ENCODE measurements around the gene MAP3K7. TPM values are rescaled to one million over a fixed set of nuclear protein-coding genes. Genes with fewer than 3 reads are reported as not detected.

Gene MAP3K7
- 36.1 and 51.4 TPM in 2 replicates for total RNA-seq

GRCh38 chr6:90586836-90587638 is at the start of gene MAP3K7:
Gene MAP3K7 (minus strand): TSS chr6:90587072. CDS start chr6:90586883, 189 bp downstream.
- DNase-seq (ENCODE audit: low read depth), result peak; percentile 98
- peak within 1 kb of the TSS; percentile 96 for H3K4me3 ChIP-seq (ENCODE audit: low read depth, low read length)
- TF ChIP-seq CTCF (IDR thresholded peaks at IDR 0.05; ENCODE audit: insufficient read depth, low read depth, low read length), result no peak

DNA sequence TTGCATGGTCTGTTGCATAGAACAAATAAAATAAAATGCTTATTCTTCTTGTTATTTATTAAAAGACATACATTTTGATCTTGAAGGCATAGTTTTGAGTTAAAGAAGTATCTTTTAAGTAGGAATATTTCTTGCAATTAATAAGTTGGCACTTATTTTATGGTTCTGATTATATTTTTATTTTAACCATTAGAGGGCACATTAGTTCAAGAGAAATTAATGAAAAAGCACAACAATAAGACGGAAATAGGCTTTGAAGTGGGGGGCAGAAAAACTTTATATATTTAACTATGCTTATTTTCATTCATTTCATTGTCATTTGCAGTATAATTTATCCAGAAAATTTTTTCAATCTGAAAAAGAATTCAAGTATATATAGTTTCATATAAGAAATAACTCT is 44.2 kb upstream of the MAP3K7 start:
- H3K4me3 ChIP-seq (ENCODE audit: low read depth, low read length), result no peak overlapping the region
- DNase-seq (ENCODE audit: low read depth), result no peak
- TF ChIP-seq CTCF (IDR thresholded peaks at IDR 0.05; ENCODE audit: insufficient read depth, low read depth, low read length), result no peak

DNA sequence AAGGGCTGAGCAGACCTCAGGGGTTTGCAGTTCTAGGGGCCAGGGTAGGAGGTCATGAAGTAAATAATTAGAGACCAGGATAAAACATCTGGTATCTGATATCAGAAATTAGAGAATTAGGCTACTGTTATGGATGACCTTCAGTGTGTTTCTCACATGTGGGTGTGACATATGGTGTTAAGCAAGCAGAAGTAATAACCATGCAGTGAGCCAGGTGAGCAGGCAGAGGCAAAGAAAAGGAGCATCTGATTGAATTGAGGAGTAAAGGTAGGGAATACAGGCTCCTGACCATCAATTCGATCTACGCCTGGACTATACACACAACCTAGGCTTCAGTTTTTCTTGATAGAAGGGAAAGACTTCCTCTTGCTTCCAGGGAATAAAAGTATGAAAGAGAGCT is 34.7 kb upstream of the MAP3K7 start:
- no peak for DNase-seq (ENCODE audit: low read depth)
- H3K4me3 ChIP-seq (ENCODE audit: low read depth, low read length), result no peak overlapping the region
- no peak for TF ChIP-seq CTCF (IDR thresholded peaks at IDR 0.05; ENCODE audit: insufficient read depth, low read depth, low read length)

- no peak for DNase-seq (ENCODE audit: low read depth)
- no peak overlapping the region for H3K4me3 ChIP-seq (ENCODE audit: low read depth, low read length)
Observed at GRCh38 chr6:90619221-90619620, 32.3 kb upstream of the MAP3K7 start.

DNA sequence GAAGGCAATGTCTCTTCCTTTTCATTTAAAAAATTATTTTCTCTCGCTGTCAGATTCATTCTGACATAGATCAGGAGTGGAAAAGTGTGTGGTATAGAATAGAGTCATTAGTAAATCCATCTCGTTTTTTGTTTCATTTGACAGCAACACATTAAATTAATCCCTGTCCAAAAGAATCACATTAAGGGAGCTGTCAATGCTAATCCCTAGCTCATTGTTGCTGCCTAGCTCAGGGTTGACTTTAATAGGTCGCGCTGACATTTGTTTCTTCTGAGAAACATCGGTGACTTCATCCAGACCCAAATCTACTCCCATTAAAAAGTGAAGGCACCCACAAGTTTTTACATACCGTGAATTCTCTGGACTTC is 25.4 kb upstream of the MAP3K7 start:
- TF ChIP-seq CTCF (IDR thresholded peaks at IDR 0.05; ENCODE audit: insufficient read depth, low read depth, low read length), result no peak
- no peak overlapping the region for H3K4me3 ChIP-seq (ENCODE audit: low read depth, low read length)
- no peak for DNase-seq (ENCODE audit: low read depth)

More at GRCh38 chr6:90619221-90619620, 32.3 kb upstream of the MAP3K7 start:
- TF ChIP-seq CTCF (IDR thresholded peaks at IDR 0.05; ENCODE audit: insufficient read depth, low read depth, low read length), result no peak

DNA sequence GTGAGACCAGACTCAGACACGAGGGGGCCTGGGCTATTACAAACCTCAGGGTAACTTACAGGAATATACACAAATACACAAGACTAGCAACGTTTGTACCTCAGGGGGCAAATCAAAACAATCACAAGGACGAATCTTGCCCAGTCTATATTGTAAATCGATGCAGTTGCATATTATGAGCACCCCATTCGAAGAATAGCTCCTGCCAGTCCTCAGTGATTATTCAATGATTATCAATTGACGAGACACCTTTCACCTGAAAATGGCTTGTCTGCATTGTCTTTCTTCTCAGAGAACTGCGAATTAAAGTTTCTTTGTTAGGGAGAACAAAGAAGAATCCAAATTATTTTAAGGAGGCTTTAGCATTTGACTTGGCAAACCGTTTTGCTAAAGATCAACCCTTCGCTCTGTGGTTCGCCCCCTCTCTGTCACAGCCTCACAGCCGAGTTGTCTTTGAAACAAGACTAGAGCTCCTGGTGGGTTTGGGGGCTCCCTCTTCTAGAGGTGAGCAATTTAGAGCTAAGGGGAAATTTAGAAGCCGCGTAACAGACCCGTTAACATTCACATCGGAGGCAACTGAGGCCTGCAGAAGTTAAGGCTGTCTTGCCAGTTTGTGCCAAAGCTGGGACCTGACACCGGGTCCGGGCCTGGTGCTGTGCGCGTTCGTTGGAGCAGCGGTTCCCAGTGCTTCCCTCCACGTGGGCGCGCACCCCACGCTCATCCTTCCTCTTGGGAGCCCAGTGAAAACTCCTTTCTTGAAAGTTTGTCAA is 24.9 kb upstream of the MAP3K7 start:
- TF ChIP-seq CTCF (IDR thresholded peaks at IDR 0.05; ENCODE audit: insufficient read depth, low read depth, low read length), result no peak
- DNase-seq (ENCODE audit: low read depth), result no peak
- peak overlapping the region; percentile 58 for H3K4me3 ChIP-seq (ENCODE audit: low read depth, low read length)

Data from fibroblast of villous mesenchyme (primary cell).